ENCODE results near the gene NR1I3. TPM values are rescaled to one million over a fixed set of nuclear protein-coding genes. Genes with fewer than 3 reads are reported as not detected.

NR1I3 gene
- total and polyA plus RNA-seq, 2 of the 13 experiments (the other 11 are each of a cell fraction or from before 2014, with no cell fraction given): 0.62 to 0.95 TPM

- TF ChIP-seq BCLAF1 (IDR thresholded peaks at IDR 0.05) (no peak), ZFAT (CRISPR knock-in tag; conservative IDR thresholded peaks at IDR 0.05) (no peak), ZSCAN29 (CRISPR knock-in tag; conservative IDR thresholded peaks at IDR 0.05) (0 out of 2 replicates have a peak, but pooled peaks have one; percentile 49), FOSL2 (CRISPR knock-in tag; IDR thresholded peaks at IDR 0.05) (peak; percentile 72), ATM (IDR thresholded peaks at IDR 0.05; ENCODE audit: borderline replicate concordance) (no peak), LRRFIP1 (CRISPR knock-in tag; conservative IDR thresholded peaks at IDR 0.05) (no peak), ZNF326 (CRISPR knock-in tag; IDR thresholded peaks at IDR 0.05; ENCODE audit: borderline replicate concordance) (no peak), KDM6A (CRISPR knock-in tag; IDR thresholded peaks at IDR 0.05; ENCODE audit: low read depth) (peak; percentile 59; the same call in 1 of the 2 replicates), EP300 (IDR thresholded peaks at IDR 0.05; ENCODE audit: low read depth in 2 of 2, low read length in 2 of 2) (peak; percentile 44 to 81; a peak in 3 of 4 replicates), EP300 (CRISPR knock-in tag; IDR thresholded peaks at IDR 0.05; ENCODE audit: borderline replicate concordance) (no peak), ZNF382 (CRISPR knock-in tag; IDR thresholded peaks at IDR 0.05; ENCODE audit: borderline replicate concordance) (no peak), SRSF9 (IDR thresholded peaks at IDR 0.05; ENCODE audit: borderline replicate concordance, insufficient read depth, low read depth, low read length, poor library complexity, severe bottlenecking) (no peak), ZNF251 (CRISPR knock-in tag; IDR thresholded peaks at IDR 0.05) (no peak), ZNF343 (CRISPR knock-in tag; IDR thresholded peaks at IDR 0.05) (no peak), ZBTB33 (CRISPR knock-in tag; IDR thresholded peaks at IDR 0.05) (no peak), ZBTB7B (CRISPR knock-in tag; IDR thresholded peaks at IDR 0.05) (no peak), RERE (CRISPR knock-in tag; IDR thresholded peaks at IDR 0.05; ENCODE audit: low read depth) (0 out of 2 replicates have a peak, but pooled peaks have one; percentile 28), YEATS4 (CRISPR knock-in tag; IDR thresholded peaks at IDR 0.05; ENCODE audit: borderline replicate concordance) (no peak)
Measured at GRCh38 chr1:161238039-161238473, at the start of gene NR1I3 (continued).
